ENCODE data around the gene ANOS1. TPM values are rescaled to one million over a fixed set of nuclear protein-coding genes. Genes with fewer than 3 reads are reported as not detected.

ANOS1 gene, protein sequence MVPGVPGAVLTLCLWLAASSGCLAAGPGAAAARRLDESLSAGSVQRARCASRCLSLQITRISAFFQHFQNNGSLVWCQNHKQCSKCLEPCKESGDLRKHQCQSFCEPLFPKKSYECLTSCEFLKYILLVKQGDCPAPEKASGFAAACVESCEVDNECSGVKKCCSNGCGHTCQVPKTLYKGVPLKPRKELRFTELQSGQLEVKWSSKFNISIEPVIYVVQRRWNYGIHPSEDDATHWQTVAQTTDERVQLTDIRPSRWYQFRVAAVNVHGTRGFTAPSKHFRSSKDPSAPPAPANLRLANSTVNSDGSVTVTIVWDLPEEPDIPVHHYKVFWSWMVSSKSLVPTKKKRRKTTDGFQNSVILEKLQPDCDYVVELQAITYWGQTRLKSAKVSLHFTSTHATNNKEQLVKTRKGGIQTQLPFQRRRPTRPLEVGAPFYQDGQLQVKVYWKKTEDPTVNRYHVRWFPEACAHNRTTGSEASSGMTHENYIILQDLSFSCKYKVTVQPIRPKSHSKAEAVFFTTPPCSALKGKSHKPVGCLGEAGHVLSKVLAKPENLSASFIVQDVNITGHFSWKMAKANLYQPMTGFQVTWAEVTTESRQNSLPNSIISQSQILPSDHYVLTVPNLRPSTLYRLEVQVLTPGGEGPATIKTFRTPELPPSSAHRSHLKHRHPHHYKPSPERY
- total RNA-seq, result 0.26 TPM in 1 of 2 replicates, not detected in the other

DNA sequence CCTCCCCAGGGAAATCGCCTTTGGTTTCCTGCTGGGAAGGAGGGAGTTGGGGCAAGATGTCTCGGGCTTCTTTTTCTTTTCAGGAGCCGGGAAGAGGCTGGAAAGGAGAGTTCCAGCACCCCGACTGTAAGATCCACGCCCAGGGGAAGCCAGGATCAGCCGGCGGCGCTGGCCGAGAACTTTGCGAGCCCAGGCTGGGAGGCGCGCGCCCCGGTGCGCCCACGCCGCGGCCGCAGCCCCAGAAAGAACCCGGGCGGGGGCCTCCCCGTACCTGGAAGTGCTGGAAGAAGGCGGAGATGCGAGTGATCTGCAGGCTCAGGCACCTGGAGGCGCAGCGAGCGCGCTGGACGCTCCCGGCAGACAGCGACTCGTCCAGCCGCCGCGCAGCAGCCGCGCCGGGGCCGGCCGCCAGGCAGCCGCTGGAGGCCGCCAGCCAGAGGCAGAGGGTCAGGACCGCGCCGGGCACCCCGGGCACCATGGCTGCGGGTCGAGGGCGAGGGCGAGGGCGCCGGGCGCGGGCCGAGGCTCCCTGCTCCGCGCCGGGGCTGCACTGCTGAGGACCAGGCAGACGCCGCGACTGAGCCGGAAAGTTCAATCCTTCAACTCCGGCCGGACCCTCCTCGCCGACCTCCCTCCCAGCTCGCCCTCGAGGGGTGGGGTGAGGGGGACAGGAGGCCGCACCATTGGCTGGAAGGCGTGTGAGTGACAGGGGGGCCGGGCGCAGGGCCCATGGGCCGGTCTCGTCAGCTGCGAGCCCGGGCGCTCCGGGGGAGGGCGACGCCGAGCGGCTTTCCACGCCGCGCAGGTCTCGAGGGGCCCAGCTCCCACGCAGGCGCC is at the start of gene ANOS1:
ANOS1 (minus strand) TSS at position 579 of the 837 bp plus-strand sequence; CDS start at position 478, 101 bp downstream.

Other genes with a start within 250 kb of the ANOS1 start
- not detected in 2 replicates for gene FAM9A, start 69.2 kb upstream of the ANOS1 start, total RNA-seq